DOHH2 (cell line): ENCODE measurements around the gene CLEC9A.

Experiments
- EZH2phosphoT487 ChIP-seq: fragments of 200-600 bp; sonication (generic); IDR thresholded peaks from 2 replicates; pipeline ENCODE4 v1.6.1; 2017; ENCODE audit warnings: borderline replicate concordance, mild to moderate bottlenecking, antibody characterized with exemption, low read length, moderate library complexity, mixed read lengths
- TF ChIP-seq, protein P1 (sequence below): fragments of 200-600 bp; sonication (generic); IDR thresholded peaks from one replicate; pipeline ENCODE4 v1.5.1; 2014; ENCODE audit warnings: antibody characterized with exemption, mild to moderate bottlenecking, low read depth, low read length; ENCODE audit not compliant: poor library complexity, severe bottlenecking

DNA sequence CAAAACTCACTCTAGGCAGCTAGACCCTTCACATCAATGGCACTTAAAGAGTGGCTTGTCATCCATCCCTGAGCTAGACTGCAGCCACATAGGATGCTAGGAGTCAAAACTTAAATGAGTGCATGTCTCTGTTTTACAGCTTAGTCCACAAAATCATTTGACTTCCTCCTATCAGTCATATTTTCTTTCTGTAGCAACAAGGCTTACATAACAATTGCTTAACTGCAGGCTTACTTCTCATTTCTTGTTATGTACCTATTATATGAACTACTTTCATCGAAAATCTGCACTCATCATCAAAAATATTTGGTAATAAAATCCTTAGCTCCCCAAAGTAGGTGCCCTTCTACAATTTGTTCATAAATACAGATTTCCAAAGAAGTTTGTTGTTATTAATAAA, 38.2 kb downstream of the CLEC9A start:
- TF ChIP-seq, protein P1, sequence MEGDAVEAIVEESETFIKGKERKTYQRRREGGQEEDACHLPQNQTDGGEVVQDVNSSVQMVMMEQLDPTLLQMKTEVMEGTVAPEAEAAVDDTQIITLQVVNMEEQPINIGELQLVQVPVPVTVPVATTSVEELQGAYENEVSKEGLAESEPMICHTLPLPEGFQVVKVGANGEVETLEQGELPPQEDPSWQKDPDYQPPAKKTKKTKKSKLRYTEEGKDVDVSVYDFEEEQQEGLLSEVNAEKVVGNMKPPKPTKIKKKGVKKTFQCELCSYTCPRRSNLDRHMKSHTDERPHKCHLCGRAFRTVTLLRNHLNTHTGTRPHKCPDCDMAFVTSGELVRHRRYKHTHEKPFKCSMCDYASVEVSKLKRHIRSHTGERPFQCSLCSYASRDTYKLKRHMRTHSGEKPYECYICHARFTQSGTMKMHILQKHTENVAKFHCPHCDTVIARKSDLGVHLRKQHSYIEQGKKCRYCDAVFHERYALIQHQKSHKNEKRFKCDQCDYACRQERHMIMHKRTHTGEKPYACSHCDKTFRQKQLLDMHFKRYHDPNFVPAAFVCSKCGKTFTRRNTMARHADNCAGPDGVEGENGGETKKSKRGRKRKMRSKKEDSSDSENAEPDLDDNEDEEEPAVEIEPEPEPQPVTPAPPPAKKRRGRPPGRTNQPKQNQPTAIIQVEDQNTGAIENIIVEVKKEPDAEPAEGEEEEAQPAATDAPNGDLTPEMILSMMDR, result no peak
- no peak for TF ChIP-seq EZH2phosphoT487
